T-cell (primary cell): ENCODE results near the gene TCERG1L. TPM values are rescaled to one million over a fixed set of nuclear protein-coding genes. Genes with fewer than 3 reads are reported as not detected.

Source experiments
- ATAC-seq, 4 experiments: fragments of 200-7000 bp in 3 of 4; fragments of 150-1000 bp in 1 of 4; cut with Tn5 transposase; replicated peaks in 1 of 4; 1 replicate in 3 of 4; 2 replicates in 1 of 4; pipeline ENCODE4 v1.10.0; 2021; ENCODE audit warnings: moderate library complexity in 3 of 4, mild to moderate bottlenecking in 2 of 4, moderate number of reproducible peaks in 1 of 4
- CTCF ChIA-PET, 2 donors: fragments of 300-600 bp; sonication (Branson Sonifier 250); formaldehyde crosslinking; loops; one replicate each; lab custom pipeline; 2022; ENCODE audit warnings: antibody characterized with exemption in 2 of 2; lab: Charles Lee
- POLR2A ChIA-PET, 2 donors: fragments of 300-600 bp; sonication (Branson Sonifier 250); formaldehyde crosslinking; loops; one replicate each; lab custom pipeline; 2022; ENCODE audit warnings: antibody characterized with exemption in 2 of 2; lab: Charles Lee
- DNase-seq, 35 experiments: peaks; one replicate each; pipeline versions ENCODE4 v3.0.0 to v3.0.0-alpha.2; 2013 to 2023
- H3K27ac ChIP-seq: one replicate; pipeline ENCODE4 v1.5.1; 2013; ENCODE audit warnings: low read length
- H3K27me3 ChIP-seq, 2 experiments: replicated peaks in 1 of 2; 1 replicate in 1 of 2; 2 replicates in 1 of 2; pipeline versions ENCODE4 v1.6.1 to v1.7.0; 2013; ENCODE audit warnings: low read length in 1 of 2, mixed read lengths in 1 of 2; ENCODE audit not compliant: control insufficient read depth in 2 of 2, insufficient read depth in 2 of 2; ENCODE audit errors: extremely low read depth in 1 of 2
- H3K36me3 ChIP-seq, 2 donors: 1 replicate in 1 of 2; 2 replicates in 1 of 2; pipeline versions ENCODE4 v1.6.1 to v1.7.0; 2013; ENCODE audit warnings: low read length in 1 of 2; ENCODE audit not compliant: control insufficient read depth in 2 of 2, insufficient read depth in 1 of 2; ENCODE audit errors: extremely low read depth in 1 of 2
- H3K4me1 ChIP-seq, 2 experiments: 1 replicate in 1 of 2; 2 replicates in 1 of 2; pipeline versions ENCODE4 v1.6.1 to v1.7.0; 2013; ENCODE audit warnings: low read length in 2 of 2, mixed read lengths in 1 of 2; ENCODE audit not compliant: insufficient read depth in 2 of 2, control insufficient read depth in 1 of 2; ENCODE audit errors: extremely low read depth in 1 of 2
- H3K4me3 ChIP-seq, 2 donors: 1 replicate in 1 of 2; 2 replicates in 1 of 2; pipeline versions ENCODE4 v1.5.1 to v1.7.0; 2013; ENCODE audit warnings: mild to moderate bottlenecking in 2 of 2, low read length in 1 of 2, moderate library complexity in 1 of 2; ENCODE audit not compliant: control insufficient read depth in 1 of 2; ENCODE audit errors: extremely low read depth in 1 of 2
- H3K9me3 ChIP-seq: 2 replicates; pipeline ENCODE4 v1.7.0; 2013
- H3K27ac Mint-ChIP-seq, 2 donors: one replicate each; pipeline ENCODE4 v1.8.0; 2020 to 2021; ENCODE audit warnings: mild to moderate bottlenecking in 2 of 2, mixed read lengths in 2 of 2
- H3K27me3 Mint-ChIP-seq, 2 donors: one replicate each; pipeline ENCODE4 v1.8.0; 2021 to 2022; ENCODE audit warnings: mixed read lengths in 2 of 2
- H3K36me3 Mint-ChIP-seq: one replicate; pipeline ENCODE4 v1.8.0; 2021; ENCODE audit warnings: mixed read lengths
- H3K4me1 Mint-ChIP-seq, 3 donors: one replicate each; pipeline ENCODE4 v1.8.0; 2020 to 2022; ENCODE audit warnings: mixed read lengths in 3 of 3, mild to moderate bottlenecking in 1 of 3
- H3K4me3 Mint-ChIP-seq, 3 donors: one replicate each; pipeline ENCODE4 v1.8.0; 2020 to 2022; ENCODE audit warnings: mild to moderate bottlenecking in 3 of 3, mixed read lengths in 3 of 3, moderate library complexity in 3 of 3
- H3K9me3 Mint-ChIP-seq, 3 donors: one replicate each; pipeline ENCODE4 v1.8.0; 2020 to 2022; ENCODE audit warnings: mixed read lengths in 3 of 3
- WGBS: methylation state at CpG from one replicate; pipeline ENCODE4 v1.1.5; 2013; ENCODE audit warnings: missing lambda C conversion rate; ENCODE audit not compliant: insufficient coverage; 5-methylcytosine and 5-hydroxymethylcytosine counted together
- total RNA-seq, 35 experiments: library from RNA in 6 of 35; stranded (reverse) in 6 of 35; fragments of 120-200 nt in 1 of 35; gene quantifications; one replicate each; pipeline versions ENCODE4 v1.2.1 to v1.2.4 and lab custom pipeline; 2013 to 2026

TCERG1L gene
- total RNA-seq, 5 donors from 2014 or later (not counting 1 experiment from before 2014, with no cell fraction given), result 0.13 to 0.29 (median 0.21) TPM; not detected in 1

DNA sequence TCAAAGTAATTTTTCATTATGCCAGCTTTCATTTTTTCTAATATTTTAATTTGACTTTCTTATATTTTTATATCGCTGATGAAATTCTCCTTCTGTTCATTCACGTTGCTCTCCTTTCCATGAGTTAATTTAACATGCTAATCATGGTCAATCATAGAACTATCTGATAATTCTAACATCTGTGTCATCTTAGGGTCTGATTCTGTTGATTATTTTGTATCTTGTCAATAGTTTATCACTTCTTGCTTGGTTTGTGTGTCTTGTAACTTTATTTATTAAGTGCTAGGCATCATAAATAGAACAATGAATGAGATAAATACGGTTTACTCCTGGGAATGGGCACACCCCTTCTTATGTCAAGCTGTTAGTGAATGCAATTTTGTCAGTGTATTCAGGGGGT lies 11.0 kb downstream of the TCERG1L start:
- Histone ChIP-seq H3K4me3 (no peak overlapping the region), H3K4me1 (no peaks in the 10 kb centered on the region), H3K36me3 (no peaks in the 10 kb centered on the region), H3K27ac (no peak overlapping the region), H3K27me3 (peaks cover 0 to 4% of the 10 kb centered on the region in 2 experiments), H3K9me3 (no peaks in the 10 kb centered on the region)
- ChIA-PET CTCF (no interaction called here), POLR2A (no interaction called here)
- DNase-seq (no peak), ATAC-seq (no peak)
- H3K27me3 Mint-ChIP-seq, result peaks cover 6 to 18% of the 10 kb centered on the region in 2 donors
- H3K36me3 Mint-ChIP-seq, result no peaks in the 10 kb centered on the region
- H3K4me3 Mint-ChIP-seq, result no peak overlapping the region
- H3K9me3 Mint-ChIP-seq, result peaks cover 14 to 20% (median 19%) of the 10 kb centered on the region in 3 donors
- H3K27ac Mint-ChIP-seq, result no peak overlapping the region
- WGBS, result no CpG with 5 or more reads among the region's 3 CpGs
- no peaks in the 10 kb centered on the region for H3K4me1 Mint-ChIP-seq

DNA sequence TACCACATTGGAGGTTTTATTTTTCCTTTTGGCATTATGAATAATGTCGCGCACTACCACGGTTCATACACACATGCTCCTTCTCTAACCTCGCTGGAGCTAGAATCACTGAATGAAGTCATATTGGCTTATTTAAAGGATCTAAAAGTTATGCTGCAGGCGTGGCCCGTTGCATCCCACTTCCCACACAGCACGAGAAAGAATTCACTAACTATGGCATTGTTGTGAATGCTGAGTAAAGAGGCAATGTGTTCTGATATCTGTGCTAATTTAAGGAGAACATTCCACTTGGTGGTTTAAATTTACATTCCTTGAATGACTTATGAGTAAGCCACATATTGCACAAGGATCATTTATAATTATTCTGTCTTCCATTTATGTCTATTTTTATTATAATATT lies 20.7 kb downstream of the TCERG1L start:
- no peaks in the 10 kb centered on the region for H3K27me3 Mint-ChIP-seq
- H3K9me3 Mint-ChIP-seq, result peaks cover 0 to 3% (median 2%) of the 10 kb centered on the region in 3 donors
- DNase-seq, result no peak
- Histone ChIP-seq H3K9me3 (no peaks in the 10 kb centered on the region), H3K36me3 (no peaks in the 10 kb centered on the region), H3K4me1 (no peaks in the 10 kb centered on the region), H3K4me3 (no peak overlapping the region), H3K27ac (no peak overlapping the region), H3K27me3 (no peaks in the 10 kb centered on the region)
- no peak for ATAC-seq
- CTCF ChIA-PET, result no interaction called here
- 87% methylated on average over 3 of the region's 7 CpGs for WGBS
- no peaks in the 10 kb centered on the region for H3K4me1 Mint-ChIP-seq
- H3K27ac Mint-ChIP-seq, result no peak overlapping the region
- no peaks in the 10 kb centered on the region for H3K36me3 Mint-ChIP-seq
- no peak overlapping the region for H3K4me3 Mint-ChIP-seq
- POLR2A ChIA-PET, result no interaction called here

DNA sequence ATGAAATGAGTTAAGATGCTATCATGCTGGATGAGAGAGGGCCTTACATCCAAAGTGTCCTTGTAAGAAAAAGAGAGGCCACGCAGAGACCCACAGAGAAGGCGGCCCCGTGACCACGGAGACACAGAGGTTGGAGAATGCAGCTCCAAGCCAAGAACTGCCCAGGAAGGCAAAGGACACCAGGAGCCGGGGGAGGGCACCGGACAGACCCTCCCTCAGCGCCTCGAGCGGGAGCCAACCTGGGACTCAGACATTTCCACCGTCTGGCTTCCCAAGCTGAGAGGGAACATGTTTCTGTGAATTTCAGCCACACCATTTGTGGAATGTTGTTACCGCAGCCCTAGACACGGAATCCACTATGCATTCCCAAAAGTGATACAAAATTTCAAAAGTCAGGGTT lies 22.9 kb downstream of the TCERG1L start:
- no peaks in the 10 kb centered on the region for H3K4me1 Mint-ChIP-seq
- Histone ChIP-seq H3K36me3 (no peaks in the 10 kb centered on the region), H3K9me3 (no peaks in the 10 kb centered on the region), H3K27me3 (no peaks in the 10 kb centered on the region), H3K4me1 (no peaks in the 10 kb centered on the region), H3K27ac (no peak overlapping the region), H3K4me3 (no peak overlapping the region)
- peaks cover 0 to 2% (median 1%) of the 10 kb centered on the region in 3 donors for H3K9me3 Mint-ChIP-seq
- no peak overlapping the region for H3K4me3 Mint-ChIP-seq
- DNase-seq (no peak), ATAC-seq (no peak)
- H3K27me3 Mint-ChIP-seq, result no peaks in the 10 kb centered on the region
- ChIA-PET CTCF (no interaction called here), POLR2A (no interaction called here)
- no peaks in the 10 kb centered on the region for H3K36me3 Mint-ChIP-seq
- no peak overlapping the region for H3K27ac Mint-ChIP-seq
- 91% methylated on average over 4 of the region's 12 CpGs for WGBS

DNA sequence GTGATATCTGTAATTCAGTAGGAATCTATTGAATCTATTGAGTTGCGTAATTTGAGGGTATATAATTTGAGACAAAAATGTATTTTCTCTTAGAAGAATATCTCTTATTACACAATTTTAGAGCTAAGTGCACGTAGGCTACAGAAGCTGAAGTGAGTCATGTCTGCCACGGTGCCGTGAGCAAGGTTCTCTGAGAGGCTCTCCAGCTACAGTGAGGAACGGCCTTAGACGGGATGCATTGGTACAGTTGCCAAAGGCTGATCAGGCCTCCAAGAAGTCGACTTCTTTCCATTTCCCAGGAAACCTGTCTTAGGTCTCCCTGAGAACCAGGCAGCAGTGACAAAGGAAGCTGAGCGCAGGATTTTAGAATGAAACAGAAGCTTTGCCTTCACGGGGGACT lies 28.6 kb downstream of the TCERG1L start:
- Histone ChIP-seq H3K27me3 (peaks cover 0 to 14% of the 10 kb centered on the region in 2 experiments), H3K4me1 (no peaks in the 10 kb centered on the region), H3K36me3 (no peaks in the 10 kb centered on the region), H3K4me3 (no peak overlapping the region), H3K9me3 (no peaks in the 10 kb centered on the region), H3K27ac (no peak overlapping the region)
- ChIA-PET CTCF (no interaction called here), POLR2A (no interaction called here)
- Mint-ChIP-seq H3K9me3 (peaks cover 0 to 4% (median 0%) of the 10 kb centered on the region in 3 donors), H3K27ac (no peak overlapping the region), H3K4me3 (no peak overlapping the region), H3K27me3 (no peaks in the 10 kb centered on the region), H3K36me3 (no peaks in the 10 kb centered on the region), H3K4me1 (no peaks in the 10 kb centered on the region)
- no peak for ATAC-seq
- DNase-seq, result no peak
- 93% methylated on average over 8 of the region's 9 CpGs for WGBS

DNA sequence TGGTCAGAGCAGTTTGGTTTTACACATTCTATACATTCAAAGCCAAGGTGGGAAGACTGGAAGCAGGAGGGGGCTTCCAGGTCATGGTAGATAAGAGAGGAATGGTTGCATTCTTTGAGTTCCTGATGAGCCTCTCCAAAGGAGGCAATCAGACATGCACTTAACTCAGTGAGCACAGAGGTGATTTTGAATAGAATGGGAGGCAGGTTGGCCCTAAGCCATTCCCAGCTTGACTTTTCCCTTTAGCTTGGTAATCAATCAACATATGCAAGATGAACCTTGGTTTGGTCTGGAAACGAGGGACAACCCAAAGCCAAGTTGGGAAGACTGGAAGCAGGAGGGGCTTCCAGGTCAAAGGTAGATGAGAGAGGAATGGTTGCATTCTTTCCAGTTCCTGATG lies 31.4 kb downstream of the TCERG1L start:
- no peaks in the 10 kb centered on the region for H3K9me3 ChIP-seq
- no peak overlapping the region for H3K4me3 ChIP-seq
- Mint-ChIP-seq H3K27me3 (no peaks in the 10 kb centered on the region), H3K36me3 (no peaks in the 10 kb centered on the region), H3K9me3 (peaks cover 0 to 4% (median 0%) of the 10 kb centered on the region in 3 donors), H3K4me3 (no peak overlapping the region), H3K27ac (no peak overlapping the region), H3K4me1 (no peaks in the 10 kb centered on the region)
- H3K4me1 ChIP-seq, result no peaks in the 10 kb centered on the region
- WGBS, result no CpG with 5 or more reads among the region's 1 CpG
- no peak overlapping the region for H3K27ac ChIP-seq
- no peak for ATAC-seq
- no peaks in the 10 kb centered on the region for H3K36me3 ChIP-seq
- H3K27me3 ChIP-seq, result peaks cover 0 to 14% of the 10 kb centered on the region in 2 experiments
- no peak for DNase-seq
- POLR2A ChIA-PET, result no interaction called here
- CTCF ChIA-PET, result no interaction called here

DNA sequence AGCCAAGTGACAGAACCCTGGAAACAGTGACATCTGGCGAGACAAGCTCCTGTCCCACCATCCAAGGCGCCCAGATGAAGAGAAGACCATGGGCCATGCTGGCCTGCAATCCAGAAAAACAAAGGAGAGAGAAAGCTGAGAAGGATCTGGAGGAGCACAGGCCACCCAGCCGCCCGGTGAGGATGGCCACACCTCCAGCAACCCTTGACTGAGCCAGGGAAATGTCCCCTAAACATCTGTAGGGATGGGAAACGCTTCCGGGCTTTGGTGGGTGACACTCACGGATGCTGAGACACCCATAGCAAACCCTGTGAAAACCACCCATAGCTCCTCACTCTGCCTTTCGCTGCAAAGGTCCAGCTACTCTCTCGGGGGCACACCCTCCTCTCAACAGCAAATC lies 32.0 kb downstream of the TCERG1L start:
- peaks cover 0 to 14% of the 10 kb centered on the region in 2 experiments for H3K27me3 ChIP-seq
- Mint-ChIP-seq H3K4me3 (no peak overlapping the region), H3K9me3 (peaks cover 0 to 4% (median 0%) of the 10 kb centered on the region in 3 donors), H3K36me3 (no peaks in the 10 kb centered on the region), H3K27me3 (no peaks in the 10 kb centered on the region), H3K4me1 (no peaks in the 10 kb centered on the region), H3K27ac (no peak overlapping the region)
- POLR2A ChIA-PET, result no interaction called here
- H3K4me1 ChIP-seq, result no peaks in the 10 kb centered on the region
- H3K4me3 ChIP-seq, result no peak overlapping the region
- ATAC-seq (no peak), DNase-seq (no peak)
- H3K9me3 ChIP-seq, result no peaks in the 10 kb centered on the region
- 92% methylated on average over 7 of the region's 9 CpGs for WGBS
- CTCF ChIA-PET, result no interaction called here
- H3K36me3 ChIP-seq, result no peaks in the 10 kb centered on the region
- no peak overlapping the region for H3K27ac ChIP-seq

DNA sequence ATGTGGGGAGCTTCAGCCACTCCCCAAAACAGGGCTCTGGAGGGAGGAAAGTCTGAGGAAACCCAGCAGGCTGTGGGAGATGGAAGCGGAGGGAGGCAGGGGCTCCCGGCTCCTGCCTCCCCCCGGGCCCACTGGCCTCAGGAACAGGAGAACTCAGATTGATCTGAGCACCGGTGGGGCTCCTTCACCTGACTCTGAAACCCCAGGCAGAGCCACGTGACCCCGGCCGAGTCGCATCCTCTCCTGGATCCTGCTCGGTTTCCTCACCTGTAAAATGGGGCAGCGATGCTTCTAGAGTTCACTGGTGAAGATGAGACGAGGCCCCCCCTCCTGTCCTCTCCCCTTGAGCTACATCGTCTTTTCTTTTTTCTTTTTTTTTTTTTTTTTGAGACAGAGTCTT lies 33.6 kb downstream of the TCERG1L start:
- Histone ChIP-seq H3K36me3 (no peaks in the 10 kb centered on the region), H3K27me3 (peaks cover 0 to 22% of the 10 kb centered on the region in 2 experiments), H3K4me1 (no peaks in the 10 kb centered on the region), H3K4me3 (no peak overlapping the region), H3K9me3 (no peaks in the 10 kb centered on the region), H3K27ac (no peak overlapping the region)
- no peak overlapping the region for H3K4me3 Mint-ChIP-seq
- ChIA-PET CTCF (no interaction called here), POLR2A (no interaction called here)
- ATAC-seq, result no peak
- no peaks in the 10 kb centered on the region for H3K9me3 Mint-ChIP-seq
- no peak for DNase-seq
- no peaks in the 10 kb centered on the region for H3K36me3 Mint-ChIP-seq
- no peak overlapping the region for H3K27ac Mint-ChIP-seq
- no peaks in the 10 kb centered on the region for H3K27me3 Mint-ChIP-seq
- no peaks in the 10 kb centered on the region for H3K4me1 Mint-ChIP-seq
- WGBS, result 82% methylated on average over 7 of the region's 12 CpGs
